Measurements from ENCODE around the gene MPI. TPM values are rescaled to one million over a fixed set of nuclear protein-coding genes. Genes with fewer than 3 reads are reported as not detected.

MPI gene
- total and polyA plus RNA-seq, 10 of the 15 experiments (the other 5 are each of a cell fraction or from before 2014, with no cell fraction given): 35.6 to 93.9 (median 44.1) TPM

DNA sequence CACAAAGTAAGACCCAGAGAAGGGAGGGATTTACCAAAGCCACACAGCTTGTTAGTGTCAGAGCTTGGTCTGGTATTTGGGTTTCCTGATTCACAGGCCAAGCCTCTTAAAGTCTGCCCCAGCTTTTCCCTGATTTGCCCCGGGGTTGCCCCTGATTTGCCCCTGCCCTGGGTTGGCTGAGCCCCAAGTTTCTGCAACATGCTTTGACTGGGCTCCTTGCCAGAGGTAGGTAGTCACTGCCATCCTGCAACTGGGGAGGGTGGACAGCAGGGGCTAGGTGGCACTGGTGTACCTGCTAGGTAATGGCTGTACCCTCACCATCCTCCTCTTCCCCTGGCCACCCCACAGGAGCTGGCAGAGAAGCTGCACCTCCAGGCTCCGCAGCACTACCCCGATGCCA is 2.5 kb downstream of the MPI start:
- DNase-seq (ENCODE audit: low read depth, low spot score) (no peak), ATAC-seq (no peak), FAIRE-seq (no peak)
- Histone ChIP-seq H3K36me3 (ENCODE audit: control insufficient read depth in 2 of 2, insufficient read depth in 2 of 2, low read length in 1 of 2) (peaks cover 0 to 10% of the 10 kb centered on the region in 2 experiments), H3K4me2 (ENCODE audit: control insufficient read depth, insufficient read depth) (no peak overlapping the region), H3K9ac (ENCODE audit: control insufficient read depth, insufficient read depth, low read length) (no peak overlapping the region), H3K79me2 (ENCODE audit: control insufficient read depth, insufficient read depth, low read length) (peaks cover 12% of the 10 kb centered on the region), H4K20me1 (ENCODE audit: control insufficient read depth, insufficient read depth) (no peaks in the 10 kb centered on the region), H2AFZ (ENCODE audit: control insufficient read depth, low read depth, low read length) (no peak overlapping the region), H3K4me1 (ENCODE audit: control insufficient read depth, insufficient read depth, low read length) (peaks cover 25% of the 10 kb centered on the region), H3K27ac (ENCODE audit: control insufficient read depth, insufficient read depth) (no peak overlapping the region), H3K27me3 (replicated peaks in 1 of 2; ENCODE audit: control insufficient read depth in 2 of 2, insufficient read depth in 2 of 2, low read length in 1 of 2) (no peaks in the 10 kb centered on the region), H3K4me3 (no peak overlapping the region), H3K9me3 (replicated peaks; ENCODE audit: control insufficient read depth, insufficient read depth, low read length) (no peaks in the 10 kb centered on the region)
- no TSS peak for BruUV-seq (replicated peaks)
- CTCF ChIA-PET: interaction anchor here (1.2 to 4.5 kb wide), 3 partner anchors 9 to 255 kb away, joined by 3 to 37 read pairs (median 4); no protein-coding TSS in a partner anchor
- TF ChIP-seq RAD21 (IDR thresholded peaks at IDR 0.05; ENCODE audit: insufficient read depth, low read depth, low read length) (no peak), TCF3 (IDR thresholded peaks at IDR 0.05; ENCODE audit: borderline replicate concordance, insufficient read depth, low read depth, low read length) (no peak), POLR2A (IDR thresholded peaks at IDR 0.05; ENCODE audit: low read depth, low read length) (0 out of 2 replicates have a peak, but pooled peaks have one; percentile 34)
- TF ChIP-seq, protein P1, sequence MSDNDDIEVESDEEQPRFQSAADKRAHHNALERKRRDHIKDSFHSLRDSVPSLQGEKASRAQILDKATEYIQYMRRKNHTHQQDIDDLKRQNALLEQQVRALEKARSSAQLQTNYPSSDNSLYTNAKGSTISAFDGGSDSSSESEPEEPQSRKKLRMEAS (IDR thresholded peaks at IDR 0.05; ENCODE audit: low read depth, low read length): no peak
- POLR2A ChIA-PET: interaction anchor here (0.5 to 1.9 kb wide), 4 partner anchors 10 to 601 kb away, joined by 3 to 7 read pairs (median 3); no protein-coding TSS in a partner anchor
- intact Hi-C loops (cut with micrococcal nuclease; ENCODE audit: unreplicated experiment) (no loop called here), in situ Hi-C loops (cut with MboI) (no loop called here)
- SMC1A ChIA-PET (ENCODE audit: uncharacterized antibody, unreplicated experiment): interaction anchor here (1.1 to 1.2 kb wide), 2 partner anchors 9 to 10 kb away, joined by 3 to 9 read pairs; no protein-coding TSS in a partner anchor
- WGBS (ENCODE audit: insufficient coverage, insufficient replicate concordance, low lambda C conversion rate, missing lambda C conversion rate): 100% methylated on average over 3 of the region's 3 CpGs
- RAD21 ChIA-PET (ENCODE audit: unreplicated experiment): interaction anchor here (0.6 to 1.8 kb wide), 3 partner anchors 9 to 363 kb away, joined by 3 to 4 read pairs (median 3); no protein-coding TSS in a partner anchor

DNA sequence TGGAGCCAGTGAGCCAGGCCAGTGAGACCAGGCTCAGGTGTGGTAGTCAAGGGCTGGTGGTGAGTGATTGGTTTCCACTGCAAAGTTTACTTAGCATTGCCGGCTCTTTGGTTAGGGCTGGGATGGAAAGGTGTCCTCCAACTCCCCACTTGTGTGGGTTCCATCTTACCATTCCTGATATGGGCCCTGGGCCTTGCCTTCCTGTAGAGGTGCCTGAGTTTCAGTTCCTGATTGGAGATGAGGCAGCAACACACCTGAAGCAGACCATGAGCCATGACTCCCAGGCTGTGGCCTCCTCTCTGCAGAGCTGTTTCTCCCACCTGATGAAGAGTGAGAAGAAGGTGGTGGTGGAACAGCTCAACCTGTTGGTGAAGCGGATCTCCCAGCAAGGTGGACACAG is 3.1 kb downstream of the MPI start:
- BruUV-seq (replicated peaks): no TSS peak
- no peak overlapping the region for H3K9ac ChIP-seq (ENCODE audit: control insufficient read depth, insufficient read depth, low read length)
- ChIA-PET RAD21 (ENCODE audit: unreplicated experiment) (no interaction called here), SMC1A (ENCODE audit: uncharacterized antibody, unreplicated experiment) (interaction anchor here (1.1 to 1.2 kb wide), 2 partner anchors 9 to 10 kb away, joined by 3 read pairs; no protein-coding TSS in a partner anchor), CTCF (interaction anchor here (0.8 kb wide), 1 partner anchor 9 kb away, joined by 3 read pairs; no protein-coding TSS in a partner anchor), POLR2A (interaction anchor here (1.4 to 2.1 kb wide), 2 partner anchors 9 to 20 kb away, joined by 3 to 7 read pairs; no protein-coding TSS in a partner anchor)
- intact Hi-C loops (cut with micrococcal nuclease; ENCODE audit: unreplicated experiment) (no loop called here), in situ Hi-C loops (cut with MboI) (no loop called here)
- H3K4me1 ChIP-seq (ENCODE audit: control insufficient read depth, insufficient read depth, low read length): peaks cover 25% of the 10 kb centered on the region
- no peak overlapping the region for H2AFZ ChIP-seq (ENCODE audit: control insufficient read depth, low read depth, low read length)
- DNase-seq (ENCODE audit: low read depth, low spot score) (no peak), FAIRE-seq (no peak), ATAC-seq (no peak)
- H3K27me3 ChIP-seq (replicated peaks in 1 of 2; ENCODE audit: control insufficient read depth in 2 of 2, insufficient read depth in 2 of 2, low read length in 1 of 2): no peaks in the 10 kb centered on the region
- whole genome bisulfite sequencing (ENCODE audit: insufficient coverage, insufficient replicate concordance, low lambda C conversion rate, missing lambda C conversion rate): 100% methylated on average over 2 of the region's 2 CpGs
- peak overlapping the region; percentile 41; the same call in 1 of the 2 replicates for H3K4me2 ChIP-seq (ENCODE audit: control insufficient read depth, insufficient read depth)
- H3K9me3 ChIP-seq (replicated peaks; ENCODE audit: control insufficient read depth, insufficient read depth, low read length): no peaks in the 10 kb centered on the region
- H3K79me2 ChIP-seq (ENCODE audit: control insufficient read depth, insufficient read depth, low read length): peaks cover 12% of the 10 kb centered on the region
- no peak for TF ChIP-seq ZNF24 (IDR thresholded peaks at IDR 0.05)
- peak; percentile 72 to 73; a peak in 3 of 4 replicates for TF ChIP-seq SRF (IDR thresholded peaks at IDR 0.05; ENCODE audit: low read depth in 2 of 2, low read length in 2 of 2)
- no peak for TF ChIP-seq ZBED1 (IDR thresholded peaks at IDR 0.05; ENCODE audit: borderline replicate concordance)
- TF ChIP-seq SPI1 (IDR thresholded peaks at IDR 0.05; ENCODE audit: borderline replicate concordance, insufficient read depth, low read depth, low read length): peak; percentile 77
- H3K4me3 ChIP-seq: no peak overlapping the region
- no peaks in the 10 kb centered on the region for H4K20me1 ChIP-seq (ENCODE audit: control insufficient read depth, insufficient read depth)
- H3K36me3 ChIP-seq (ENCODE audit: control insufficient read depth in 2 of 2, insufficient read depth in 2 of 2, low read length in 1 of 2): peaks cover 0 to 10% of the 10 kb centered on the region in 2 experiments
- H3K27ac ChIP-seq (ENCODE audit: control insufficient read depth, insufficient read depth): 0 out of 2 replicates have a peak overlapping the region, but pooled peaks have one; percentile 2

Data from GM12878 (cell line).